ENCODE measurements around the gene GLIPR1. TPM values are rescaled to one million over a fixed set of nuclear protein-coding genes. Genes with fewer than 3 reads are reported as not detected.

Gene GLIPR1
- total RNA-seq, 2 experiments from 2014 or later, result 1.3 to 1.5 TPM

DNA sequence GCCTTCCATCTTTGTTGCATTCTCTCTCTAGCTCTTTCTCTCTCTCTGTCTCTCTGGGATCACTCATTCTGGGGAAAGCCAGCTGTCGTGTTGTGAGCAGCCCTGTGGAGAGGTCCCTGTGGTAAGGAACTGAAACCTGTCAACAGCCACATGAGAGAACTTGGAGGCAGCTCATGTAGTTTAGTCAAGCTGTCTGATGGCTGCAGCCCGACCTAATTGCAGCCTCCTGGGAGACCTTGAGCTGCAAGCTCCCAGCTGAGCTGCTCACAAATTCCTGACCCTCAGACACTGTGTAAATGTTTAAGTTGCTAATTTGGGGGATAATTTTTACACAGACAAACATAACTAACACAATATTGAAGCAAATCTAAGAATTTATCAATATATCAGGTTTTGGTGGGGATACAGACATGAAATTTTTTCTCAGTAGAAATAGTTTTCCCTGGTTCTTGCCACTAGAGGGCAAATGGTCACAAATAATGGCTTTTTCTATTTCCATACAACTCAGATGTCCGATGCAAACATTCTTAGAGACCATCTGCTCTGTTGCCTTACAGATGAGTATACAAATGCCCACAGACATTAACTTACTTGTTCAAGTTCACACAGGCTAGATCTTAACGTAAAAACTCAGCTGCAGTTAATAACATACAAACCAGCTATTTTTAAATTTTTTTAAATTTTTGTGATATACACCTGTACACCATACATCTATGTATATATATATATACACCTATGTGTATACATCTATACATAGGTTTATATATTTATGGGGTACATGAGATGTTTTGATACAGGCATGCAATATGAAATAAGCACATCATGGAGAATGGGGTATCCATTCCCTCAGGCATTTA lies 46.3 kb downstream of the GLIPR1 start:
- no peaks in the 10 kb centered on the region for H3K36me3 Mint-ChIP-seq (ENCODE audit: low read depth)
- CTCF ChIA-PET, result interaction anchor here (0.6 to 4.4 kb wide), 25 partner anchors 9 to 929 kb away, joined by 3 to 35 read pairs (median 4); partner anchors contain the start of genes BBS10, KRR1 and PHLDA1
- intact Hi-C loops (cut with micrococcal nuclease), result loop anchor here (1.0 to 10.0 kb wide), 6 partner anchors 288 to 1060 kb away; partner anchors contain the start of genes BBS10 and PHLDA1
- peaks cover 27% of the 10 kb centered on the region for H3K27me3 Mint-ChIP-seq (ENCODE audit: low read depth)
- H3K27ac Mint-ChIP-seq, result no peak overlapping the region
- H3K4me3 Mint-ChIP-seq, result no peak overlapping the region
- DNase-seq, result no peak
- peaks cover 3% of the 10 kb centered on the region for H3K4me1 Mint-ChIP-seq (ENCODE audit: low read depth)
- no peaks in the 10 kb centered on the region for H3K9me3 Mint-ChIP-seq

DNA sequence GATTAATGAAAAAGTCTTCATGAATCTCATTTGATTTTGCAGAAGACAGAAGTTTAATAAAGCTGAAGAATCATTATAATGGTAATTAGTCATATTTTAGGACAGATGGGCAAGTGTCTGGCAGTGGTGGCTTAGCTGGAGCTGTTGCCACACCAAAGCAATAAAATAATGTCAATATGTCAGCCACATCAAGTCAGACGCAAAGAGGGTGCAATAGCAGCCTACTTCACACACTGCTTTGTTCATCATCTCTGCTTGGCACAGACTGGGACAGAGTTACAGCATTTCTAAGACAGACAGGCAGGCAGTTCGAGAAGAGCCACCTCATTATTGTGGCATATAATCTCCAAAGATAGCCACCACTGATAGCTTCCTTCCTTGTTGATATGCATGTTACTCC lies 47.7 kb downstream of the GLIPR1 start:
- Mint-ChIP-seq H3K27me3 (ENCODE audit: low read depth) (peaks cover 18% of the 10 kb centered on the region), H3K9me3 (no peaks in the 10 kb centered on the region), H3K27ac (no peak overlapping the region), H3K4me1 (ENCODE audit: low read depth) (peaks cover 3% of the 10 kb centered on the region), H3K4me3 (no peak overlapping the region), H3K36me3 (ENCODE audit: low read depth) (no peaks in the 10 kb centered on the region)
- intact Hi-C loops (cut with micrococcal nuclease), result loop anchor here (5.0 to 10.0 kb wide), 2 partner anchors 287 to 819 kb away; partner anchors contain the start of gene BBS10
- CTCF ChIA-PET, result interaction anchor here (0.7 to 4.4 kb wide), 14 partner anchors 8 to 928 kb away, joined by 3 to 35 read pairs (median 4); no protein-coding TSS in a partner anchor
- no peak for DNase-seq

DNA sequence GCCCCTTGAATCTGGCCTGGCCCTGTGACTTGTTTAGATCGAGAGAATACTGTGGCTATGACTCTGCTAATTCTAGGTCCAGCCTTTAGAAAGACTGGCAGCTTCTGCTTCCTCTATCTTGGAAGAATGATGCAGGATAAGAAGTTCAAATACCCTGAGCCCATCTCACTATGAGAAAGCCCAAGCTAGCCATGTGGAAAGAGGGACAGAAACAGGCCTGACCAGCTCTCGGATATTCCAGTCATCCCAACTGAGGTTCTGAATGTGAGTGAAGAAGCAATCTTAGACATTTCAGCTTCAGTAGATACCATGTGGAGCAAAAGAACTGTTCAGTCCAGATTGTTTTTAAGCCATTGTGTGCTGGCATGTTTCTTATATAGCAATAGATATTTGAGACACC lies 48.1 kb downstream of the GLIPR1 start:
- no peaks in the 10 kb centered on the region for H3K36me3 Mint-ChIP-seq (ENCODE audit: low read depth)
- peaks cover 3% of the 10 kb centered on the region for H3K4me1 Mint-ChIP-seq (ENCODE audit: low read depth)
- no peak overlapping the region for H3K27ac Mint-ChIP-seq
- CTCF ChIA-PET, result interaction anchor here (0.8 to 4.4 kb wide), 5 partner anchors 45 to 509 kb away, joined by 3 to 35 read pairs (median 4); no protein-coding TSS in a partner anchor
- H3K9me3 Mint-ChIP-seq, result no peaks in the 10 kb centered on the region
- H3K4me3 Mint-ChIP-seq, result no peak overlapping the region
- intact Hi-C loops (cut with micrococcal nuclease), result loop anchor here (5.0 to 10.0 kb wide), 2 partner anchors 286 to 819 kb away; partner anchors contain the start of gene BBS10
- DNase-seq, result no peak
- H3K27me3 Mint-ChIP-seq (ENCODE audit: low read depth), result peaks cover 18% of the 10 kb centered on the region

DNA sequence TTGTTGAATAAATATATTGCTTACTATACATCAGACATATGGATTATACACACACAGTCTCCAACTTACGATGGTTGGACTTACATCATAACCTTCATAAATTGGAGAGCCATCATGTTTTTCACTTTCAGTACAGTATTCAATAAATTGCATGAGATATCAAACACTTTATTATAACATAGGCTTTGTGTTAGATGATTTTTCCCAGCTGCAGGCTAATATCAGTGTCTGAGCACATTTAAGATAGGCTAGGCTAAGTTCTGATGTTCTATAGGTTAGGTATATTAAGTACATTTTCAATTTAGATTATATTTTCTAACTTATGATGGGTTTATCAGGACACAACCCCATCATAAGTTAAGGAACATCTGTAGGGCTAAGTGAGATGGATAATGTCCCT lies 48.8 kb downstream of the GLIPR1 start:
- H3K9me3 Mint-ChIP-seq, result no peaks in the 10 kb centered on the region
- no peak overlapping the region for H3K4me3 Mint-ChIP-seq
- intact Hi-C loops (cut with micrococcal nuclease), result loop anchor here (5.0 to 10.0 kb wide), 2 partner anchors 285 to 818 kb away; partner anchors contain the start of gene BBS10
- H3K27ac Mint-ChIP-seq, result no peak overlapping the region
- no peak for DNase-seq
- CTCF ChIA-PET, result interaction anchor here (4.0 kb wide), 1 partner anchor 45 kb away, joined by 16 read pairs; no protein-coding TSS in a partner anchor
- no peaks in the 10 kb centered on the region for H3K36me3 Mint-ChIP-seq (ENCODE audit: low read depth)
- H3K4me1 Mint-ChIP-seq (ENCODE audit: low read depth), result peaks cover 3% of the 10 kb centered on the region
- H3K27me3 Mint-ChIP-seq (ENCODE audit: low read depth), result peaks cover 18% of the 10 kb centered on the region

DNA sequence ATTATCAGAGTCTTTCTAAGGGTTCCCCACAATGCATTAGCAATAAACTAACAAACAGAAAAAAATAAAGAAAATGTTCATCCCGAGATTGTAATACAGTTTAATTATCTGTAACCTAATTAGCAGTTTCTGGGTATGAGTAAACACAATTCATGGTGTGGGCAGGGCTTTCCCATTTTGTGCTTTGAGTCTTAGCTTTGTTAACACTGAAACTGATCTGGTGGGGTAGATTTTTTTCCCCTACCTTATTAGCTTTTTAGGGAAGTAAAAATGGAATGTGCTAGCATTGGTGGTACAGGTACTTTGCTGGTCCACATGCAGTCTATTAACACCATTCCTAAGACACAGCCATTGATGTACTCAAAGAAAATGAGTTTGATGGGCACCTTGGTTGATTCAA lies 49.3 kb downstream of the GLIPR1 start:
- intact Hi-C loops (cut with micrococcal nuclease), result loop anchor here (5.0 to 10.0 kb wide), 2 partner anchors 285 to 817 kb away; partner anchors contain the start of gene BBS10
- H3K9me3 Mint-ChIP-seq, result no peaks in the 10 kb centered on the region
- no peak overlapping the region for H3K27ac Mint-ChIP-seq
- DNase-seq, result no peak
- H3K36me3 Mint-ChIP-seq (ENCODE audit: low read depth), result no peaks in the 10 kb centered on the region
- peaks cover 18% of the 10 kb centered on the region for H3K27me3 Mint-ChIP-seq (ENCODE audit: low read depth)
- CTCF ChIA-PET, result interaction anchor here (4.0 kb wide), 1 partner anchor 46 kb away, joined by 16 read pairs; no protein-coding TSS in a partner anchor
- peaks cover 3% of the 10 kb centered on the region for H3K4me1 Mint-ChIP-seq (ENCODE audit: low read depth)
- H3K4me3 Mint-ChIP-seq, result no peak overlapping the region

DNA sequence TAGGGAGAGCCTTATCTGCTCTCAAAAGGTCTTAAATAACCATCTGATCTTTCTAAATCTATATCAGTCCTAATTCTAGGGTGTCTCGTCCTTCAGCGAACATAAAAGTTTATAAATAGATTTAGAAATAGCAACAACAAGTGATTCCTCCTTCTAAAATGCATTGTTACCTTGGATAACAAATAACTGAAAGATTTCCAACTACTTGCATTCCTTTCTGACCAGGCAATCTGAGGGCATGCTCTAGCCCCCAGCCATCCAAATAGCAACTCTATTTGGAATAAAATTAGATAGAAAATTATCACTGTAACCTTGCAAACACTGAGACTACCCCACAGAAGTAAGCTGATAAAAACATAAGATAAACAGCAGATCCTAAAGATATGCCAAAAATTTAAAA lies 52.7 kb downstream of the GLIPR1 start:
- H3K9me3 Mint-ChIP-seq, result no peaks in the 10 kb centered on the region

DNA sequence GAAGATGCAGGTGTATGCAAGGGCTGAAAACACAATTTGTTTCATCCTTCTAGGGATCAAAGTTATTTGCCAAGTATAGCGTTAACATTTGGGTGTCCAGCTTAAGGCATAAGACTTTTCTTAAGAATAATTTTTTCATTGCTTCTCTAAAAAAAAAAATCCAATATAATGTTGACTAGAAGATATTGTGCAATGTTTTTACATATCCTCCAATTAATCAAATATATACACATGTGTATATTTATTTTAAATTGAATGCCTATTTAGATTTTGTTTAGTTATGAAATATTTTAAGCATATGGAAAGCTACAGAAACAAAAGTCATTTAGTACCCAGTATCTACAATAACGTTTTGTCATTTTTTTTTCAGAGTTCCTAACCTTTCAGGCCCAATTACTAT lies 59.3 kb downstream of the GLIPR1 start:
- DNase-seq, result no peak
- no peaks in the 10 kb centered on the region for H3K4me1 Mint-ChIP-seq (ENCODE audit: low read depth)
- CTCF ChIA-PET, result no interaction called here
- H3K36me3 Mint-ChIP-seq (ENCODE audit: low read depth), result no peaks in the 10 kb centered on the region
- intact Hi-C loops (cut with micrococcal nuclease), result no loop called here
- no peaks in the 10 kb centered on the region for H3K27me3 Mint-ChIP-seq (ENCODE audit: low read depth)
- H3K4me3 Mint-ChIP-seq, result no peak overlapping the region
- H3K9me3 Mint-ChIP-seq, result no peaks in the 10 kb centered on the region
- H3K27ac Mint-ChIP-seq, result no peak overlapping the region

More for the DNA sequence above, 52.7 kb downstream of the GLIPR1 start:
- no peak for DNase-seq
- Mint-ChIP-seq H3K36me3 (ENCODE audit: low read depth) (no peaks in the 10 kb centered on the region), H3K27me3 (ENCODE audit: low read depth) (peaks cover 5% of the 10 kb centered on the region), H3K4me3 (no peak overlapping the region), H3K27ac (no peak overlapping the region), H3K4me1 (ENCODE audit: low read depth) (no peaks in the 10 kb centered on the region)
- CTCF ChIA-PET, result no interaction called here
- intact Hi-C loops (cut with micrococcal nuclease), result no loop called here

DNA sequence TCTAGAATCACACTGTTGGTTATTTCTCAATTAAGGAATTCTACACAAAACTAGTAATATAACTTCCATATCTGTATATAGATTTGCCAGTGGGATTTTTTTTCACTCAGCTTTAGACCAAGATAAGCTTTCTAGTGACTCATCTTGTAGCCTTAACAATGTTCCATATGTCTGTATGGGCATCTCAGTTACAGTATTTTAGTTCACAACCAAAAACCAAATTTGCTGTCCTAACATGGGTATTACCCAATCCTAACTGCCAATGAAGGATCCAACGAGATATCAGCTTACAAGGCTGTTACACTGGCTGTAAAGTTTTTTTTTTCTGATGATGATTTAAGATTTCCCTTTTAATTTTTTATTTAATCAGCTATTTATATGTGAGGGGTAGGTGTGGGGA lies 62.4 kb downstream of the GLIPR1 start:
- H3K4me1 Mint-ChIP-seq (ENCODE audit: low read depth), result no peaks in the 10 kb centered on the region
- H3K9me3 Mint-ChIP-seq, result no peaks in the 10 kb centered on the region
- no peak overlapping the region for H3K27ac Mint-ChIP-seq
- CTCF ChIA-PET, result interaction anchor here (0.6 to 1.1 kb wide), 3 partner anchors 16 to 1327 kb away, joined by 3 read pairs; no protein-coding TSS in a partner anchor
- intact Hi-C loops (cut with micrococcal nuclease), result no loop called here
- H3K27me3 Mint-ChIP-seq (ENCODE audit: low read depth), result peaks cover 6% of the 10 kb centered on the region
- no peak overlapping the region for H3K4me3 Mint-ChIP-seq
- no peak for DNase-seq
- no peaks in the 10 kb centered on the region for H3K36me3 Mint-ChIP-seq (ENCODE audit: low read depth)

DNA sequence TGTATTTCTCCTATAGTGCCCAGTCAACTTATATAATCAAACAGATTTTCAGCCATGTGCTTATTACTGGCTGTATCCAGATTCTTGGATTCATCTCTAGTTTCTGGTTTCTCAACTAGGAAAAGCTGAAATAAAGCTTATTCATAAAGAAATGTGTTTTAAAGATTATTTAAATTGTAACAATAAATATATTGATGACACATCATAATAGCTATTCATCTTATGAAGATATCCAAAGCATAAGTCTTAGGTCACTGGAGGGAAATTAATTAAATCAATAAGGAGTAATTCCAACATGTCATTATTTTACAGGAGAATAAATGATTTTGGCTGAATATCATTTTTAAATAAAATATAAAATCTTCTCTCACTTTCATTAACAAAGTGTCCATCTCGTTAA lies 63.0 kb downstream of the GLIPR1 start:
- peaks cover 10% of the 10 kb centered on the region for H3K27me3 Mint-ChIP-seq (ENCODE audit: low read depth)

DNA sequence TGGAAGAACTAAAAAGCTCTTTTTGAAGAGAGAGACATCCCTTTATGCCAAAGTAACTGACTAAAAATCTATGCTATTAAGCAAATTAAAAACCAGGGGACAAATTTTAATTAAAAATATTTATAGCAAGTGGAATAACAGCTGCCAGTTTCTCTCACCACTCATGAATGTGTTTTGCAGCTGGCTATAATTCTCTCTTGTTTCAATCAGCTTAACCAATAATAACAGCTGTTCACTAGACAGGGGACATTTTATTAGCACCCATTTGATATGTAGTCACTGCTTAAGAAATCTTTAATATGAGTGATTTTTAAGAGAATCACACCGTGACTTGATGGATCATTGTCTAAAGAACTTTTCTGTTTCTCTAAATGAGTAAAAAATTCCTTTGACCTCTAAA lies 65.1 kb downstream of the GLIPR1 start:
- no peak for DNase-seq
- no peaks in the 10 kb centered on the region for H3K36me3 Mint-ChIP-seq (ENCODE audit: low read depth)
- no peak overlapping the region for H3K27ac Mint-ChIP-seq
- H3K9me3 Mint-ChIP-seq, result no peaks in the 10 kb centered on the region
- intact Hi-C loops (cut with micrococcal nuclease), result no loop called here
- no peak overlapping the region for H3K4me3 Mint-ChIP-seq
- H3K27me3 Mint-ChIP-seq (ENCODE audit: low read depth), result peaks cover 14% of the 10 kb centered on the region
- no peaks in the 10 kb centered on the region for H3K4me1 Mint-ChIP-seq (ENCODE audit: low read depth)
- CTCF ChIA-PET, result no interaction called here

More for the DNA sequence above, 63.0 kb downstream of the GLIPR1 start:
- Mint-ChIP-seq H3K27ac (no peak overlapping the region), H3K4me3 (no peak overlapping the region), H3K9me3 (no peaks in the 10 kb centered on the region), H3K4me1 (ENCODE audit: low read depth) (no peaks in the 10 kb centered on the region), H3K36me3 (ENCODE audit: low read depth) (no peaks in the 10 kb centered on the region)
- no peak for DNase-seq
- CTCF ChIA-PET, result interaction anchor here (0.6 to 0.7 kb wide), 2 partner anchors 890 to 1326 kb away, joined by 3 read pairs; no protein-coding TSS in a partner anchor
- intact Hi-C loops (cut with micrococcal nuclease), result no loop called here

DNA sequence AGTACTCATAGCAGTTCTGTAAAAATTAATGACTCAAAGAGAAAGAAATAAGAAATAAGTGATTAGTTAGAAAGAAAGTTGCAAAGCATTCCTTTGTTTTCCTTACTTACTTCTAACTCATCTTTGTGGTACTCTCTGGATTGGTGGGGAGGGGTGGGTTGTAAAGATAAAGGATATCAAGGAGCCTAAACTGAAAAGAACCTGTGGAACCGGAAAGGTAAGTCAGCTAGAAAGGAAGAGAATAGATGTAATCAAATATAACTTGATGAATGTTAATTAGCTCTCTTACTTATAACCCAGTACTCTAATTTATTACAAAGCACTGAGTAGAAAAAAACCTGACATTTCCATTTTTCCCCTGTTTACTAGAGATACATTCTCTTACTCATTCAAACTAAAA lies 68.3 kb downstream of the GLIPR1 start:
- DNase-seq, result no peak
- no peaks in the 10 kb centered on the region for H3K9me3 Mint-ChIP-seq
- intact Hi-C loops (cut with micrococcal nuclease), result no loop called here
- H3K27ac Mint-ChIP-seq, result no peak overlapping the region
- CTCF ChIA-PET, result no interaction called here
- H3K36me3 Mint-ChIP-seq (ENCODE audit: low read depth), result no peaks in the 10 kb centered on the region
- H3K4me3 Mint-ChIP-seq, result no peak overlapping the region
- peaks cover 17% of the 10 kb centered on the region for H3K27me3 Mint-ChIP-seq (ENCODE audit: low read depth)
- H3K4me1 Mint-ChIP-seq (ENCODE audit: low read depth), result no peaks in the 10 kb centered on the region

DNA sequence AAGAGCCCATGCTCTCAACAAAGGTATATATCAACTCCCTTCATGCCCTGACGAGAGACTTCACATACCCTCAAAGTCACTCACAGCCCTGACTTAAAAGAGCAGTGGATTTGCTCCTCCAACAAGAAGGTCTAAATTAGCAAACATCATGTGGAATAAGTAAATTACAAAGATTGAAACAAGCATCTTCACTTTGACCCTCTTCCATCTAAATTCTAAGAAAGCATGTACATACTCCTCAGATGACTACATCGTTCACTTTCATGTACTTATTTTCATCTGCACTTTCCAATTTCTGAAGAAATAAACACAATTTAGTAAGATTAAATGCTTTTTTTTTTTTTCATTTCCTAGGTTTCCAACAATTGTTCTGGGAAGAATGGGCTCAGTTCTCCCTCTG lies 69.4 kb downstream of the GLIPR1 start:
- H3K27ac Mint-ChIP-seq, result no peak overlapping the region
- no peaks in the 10 kb centered on the region for H3K9me3 Mint-ChIP-seq
- peaks cover 17% of the 10 kb centered on the region for H3K27me3 Mint-ChIP-seq (ENCODE audit: low read depth)
- H3K36me3 Mint-ChIP-seq (ENCODE audit: low read depth), result no peaks in the 10 kb centered on the region
- H3K4me3 Mint-ChIP-seq, result no peak overlapping the region
- intact Hi-C loops (cut with micrococcal nuclease), result no loop called here
- DNase-seq, result no peak
- CTCF ChIA-PET, result no interaction called here
- H3K4me1 Mint-ChIP-seq (ENCODE audit: low read depth), result no peaks in the 10 kb centered on the region
